GM12878 (cell line): ENCODE data around the gene TBPL2. TPM values are rescaled to one million over a fixed set of nuclear protein-coding genes. Genes with fewer than 3 reads are reported as not detected.

Experiments used
- BCL3 ChIP-seq: IDR thresholded peaks from 2 replicates; pipeline ENCODE4 v1.6.1; 2011; ENCODE audit warnings: borderline replicate concordance, low read depth, mild to moderate bottlenecking, moderate library complexity, low read length; ENCODE audit not compliant: insufficient read depth, poor library complexity, severe bottlenecking
- BHLHE40 ChIP-seq, 2 experiments: fragments of 450-650 bp in 1 of 2; IDR thresholded peaks; 2 replicates each; pipeline ENCODE4 v1.6.1; 2011 to 2017; ENCODE audit warnings: low read depth in 2 of 2, borderline replicate concordance in 1 of 2, improper control_type of control experiment in 1 of 2, low read length in 1 of 2, mild to moderate bottlenecking in 1 of 2
- CBFB ChIP-seq: IDR thresholded peaks from 2 replicates; pipeline ENCODE4 v1.6.1; 2016; ENCODE audit warnings: antibody characterized with exemption, low read depth
- CBX5 ChIP-seq: sonication (generic); IDR thresholded peaks from 2 replicates; pipeline ENCODE4 v1.6.1; 2016; ENCODE audit warnings: low read depth, moderate library complexity, mild to moderate bottlenecking, inconsistent platforms
- CREB1 ChIP-seq: IDR thresholded peaks from 2 replicates; pipeline ENCODE4 v1.6.1; 2012; ENCODE audit warnings: low read depth, mild to moderate bottlenecking, inconsistent platforms
- EP300 ChIP-seq, 2 experiments: fragments of 150-350 bp in 1 of 2; IDR thresholded peaks; 2 replicates each; pipeline ENCODE4 v1.6.1; 2011 to 2012; ENCODE audit warnings: low read depth in 2 of 2, low read length in 2 of 2, borderline replicate concordance in 1 of 2, improper control_type of control experiment in 1 of 2, inconsistent platforms in 1 of 2; ENCODE audit not compliant: control insufficient read depth in 1 of 2
- FOXK2 ChIP-seq: fragments of 450-650 bp; IDR thresholded peaks from 2 replicates; pipeline ENCODE4 v1.6.1; 2017; ENCODE audit warnings: mild to moderate bottlenecking, moderate library complexity
- POLR2AphosphoS5 ChIP-seq: IDR thresholded peaks from 2 replicates; pipeline ENCODE4 v1.6.1; 2011; ENCODE audit warnings: mild to moderate bottlenecking, low read length, inconsistent platforms
- POU2F2 ChIP-seq: IDR thresholded peaks from 3 replicates; pipeline ENCODE4 v1.6.1; 2011; ENCODE audit warnings: low read depth, mild to moderate bottlenecking, low read length, borderline replicate concordance
- RCOR1 ChIP-seq: conservative IDR thresholded peaks from 2 replicates; pipeline ENCODE4 v1.6.1; 2012; ENCODE audit warnings: low read depth, low read length, improper control_type of control experiment
- SMAD5 ChIP-seq: IDR thresholded peaks from 2 replicates; pipeline ENCODE4 v1.6.1; 2016; ENCODE audit warnings: antibody characterized with exemption, low read depth
- SPI1 ChIP-seq: IDR thresholded peaks from 2 replicates; pipeline ENCODE4 v1.6.1; 2011; ENCODE audit warnings: low read depth, mild to moderate bottlenecking, low read length, moderate library complexity, borderline replicate concordance; ENCODE audit not compliant: insufficient read depth
- TAF1 ChIP-seq: IDR thresholded peaks from 2 replicates; pipeline ENCODE4 v1.6.1; 2011; ENCODE audit warnings: mild to moderate bottlenecking, low read depth, low read length, borderline replicate concordance
- TCF7 ChIP-seq: IDR thresholded peaks from 2 replicates; pipeline ENCODE4 v1.6.1; 2014; ENCODE audit warnings: antibody characterized with exemption, borderline replicate concordance
- USF1 ChIP-seq: IDR thresholded peaks from 2 replicates; pipeline ENCODE4 v1.6.1; 2011; ENCODE audit warnings: borderline replicate concordance, low read depth, mild to moderate bottlenecking, moderate library complexity, mixed read lengths, low read length; ENCODE audit not compliant: insufficient read depth; ENCODE audit errors: extremely low read length
- ZBTB40 ChIP-seq: fragments of 450-650 bp; IDR thresholded peaks from 2 replicates; pipeline ENCODE4 v1.6.1; 2016; ENCODE audit warnings: mild to moderate bottlenecking, moderate library complexity, borderline replicate concordance
- polyA plus RNA-seq, 11 experiments: library from polyadenylated mRNA; depleted of rRNA in 4 of 11; unstranded in 6 of 11; stranded (reverse) in 5 of 11; fragments of >200 nt; fragmentation: Nextera tagmentation in 4 of 11; fragmentation: Illumina TruSeq in 1 of 11; extraction: Ambion mirVana in 4 of 11; extraction: Trizol in 1 of 11; gene quantifications; 1 replicate in 1 of 11; 2 replicates in 10 of 11; pipeline versions ENCODE4 v1.2.1 to v1.2.3, GENCODE V29; 2011 to 2016; ENCODE audit warnings: inconsistent platforms in 2 of 11, missing spikeins in 2 of 11, low read depth in 1 of 11
- total RNA-seq, 4 experiments: library from RNA; depleted of rRNA in 3 of 4; stranded (reverse); fragments of >200 nt in 3 of 4; fragmentation: Illumina TruSeq in 1 of 4; extraction: Trizol in 1 of 4; gene quantifications; 2 replicates each; pipeline versions ENCODE4 v1.2.1 to v1.2.3, GENCODE V29; 2013 to 2021
- TF ChIP-seq, protein P1 (sequence below): IDR thresholded peaks from 2 replicates; pipeline ENCODE4 v1.6.1; 2012; ENCODE audit warnings: low read depth, low read length, improper control_type of control experiment

The TBPL2 gene
- total and polyA plus RNA-seq, 10 of the 15 experiments (the other 5 are each of a cell fraction or from before 2014, with no cell fraction given), result 0.41 TPM; not detected in 9

DNA sequence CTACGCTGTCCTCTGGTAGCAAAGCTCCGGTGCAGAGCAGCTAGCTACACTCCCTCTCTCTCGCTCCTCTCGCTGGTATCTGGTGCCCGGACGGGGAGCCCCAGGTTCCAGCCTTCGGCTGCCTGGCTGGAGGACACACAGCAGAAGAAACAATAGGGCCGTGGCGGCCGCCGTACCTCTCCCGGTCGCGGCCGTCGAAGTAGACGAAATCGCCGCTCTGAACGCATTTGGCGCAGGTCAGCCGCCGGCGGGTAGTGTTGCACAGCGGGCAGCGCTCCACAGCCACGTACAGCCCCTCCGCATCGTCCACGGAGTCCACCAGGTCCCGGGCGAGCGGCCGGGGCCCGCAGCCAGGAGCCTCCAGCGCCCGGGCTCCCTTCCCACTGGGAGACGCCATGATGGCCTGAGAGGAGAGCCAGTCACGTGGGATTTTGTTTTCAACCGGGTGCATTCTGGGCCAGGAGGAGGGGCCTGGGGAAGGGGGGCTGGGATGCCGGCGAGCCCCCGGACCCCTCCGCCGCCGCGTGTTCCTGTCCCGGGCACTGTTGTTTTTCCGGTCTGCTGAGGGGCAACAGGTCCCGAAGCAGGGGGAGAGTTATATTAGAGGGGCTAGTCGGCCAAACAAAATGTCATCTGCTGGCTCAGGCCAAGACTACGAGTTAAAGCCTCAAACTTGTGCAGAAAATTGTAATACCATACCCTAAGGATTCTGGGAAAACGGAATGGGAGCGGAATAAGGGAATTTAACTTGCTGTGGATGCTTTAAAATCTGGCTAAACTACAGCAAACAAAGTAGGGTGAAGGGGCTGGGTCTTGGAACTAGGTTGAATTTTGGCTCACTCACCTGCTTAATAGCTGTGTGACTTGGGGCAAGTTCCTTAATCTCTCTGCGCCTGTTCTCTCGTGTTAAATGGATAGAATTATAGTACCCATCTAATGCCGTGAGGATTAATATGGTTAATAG is 28.7 kb downstream of the TBPL2 start, which contains the start of gene ATG14 (continued):
- TF ChIP-seq BCL3 (no peak), CREB1 (0 out of 2 replicates have a peak, but pooled peaks have one; percentile 59), CBX5 (0 out of 2 replicates have a peak, but pooled peaks have one; percentile 27), TAF1 (peak; percentile 47; the same call in 1 of the 2 replicates), SMAD5 (no peak), TCF7 (peak; percentile 57; the same call in 1 of the 2 replicates), POLR2AphosphoS5 (peak; percentile 73), SPI1 (no peak), USF1 (peak; percentile 93), BHLHE40 (IDR thresholded peaks at IDR 0.05; ENCODE audit: borderline replicate concordance in 1 of 2, low read depth in 2 of 2, low read length in 1 of 2) (peak; percentile 40 to 42; a peak in 1 of 4 replicates), POU2F2 (peak; percentile 68; the same call in 2 of the 3 replicates), EP300 (IDR thresholded peaks at IDR 0.05; ENCODE audit: borderline replicate concordance in 1 of 2, control insufficient read depth in 1 of 2, low read depth in 2 of 2, low read length in 2 of 2) (peak in 1 of 2 experiments; percentile 11; a peak in 1 of 4 replicates), FOXK2 (peak; percentile 83), ZBTB40 (0 out of 2 replicates have a peak, but pooled peaks have one; percentile 51), CBFB (peak; percentile 49; the same call in 1 of the 2 replicates), RCOR1 (no peak)
- TF ChIP-seq, protein P1, sequence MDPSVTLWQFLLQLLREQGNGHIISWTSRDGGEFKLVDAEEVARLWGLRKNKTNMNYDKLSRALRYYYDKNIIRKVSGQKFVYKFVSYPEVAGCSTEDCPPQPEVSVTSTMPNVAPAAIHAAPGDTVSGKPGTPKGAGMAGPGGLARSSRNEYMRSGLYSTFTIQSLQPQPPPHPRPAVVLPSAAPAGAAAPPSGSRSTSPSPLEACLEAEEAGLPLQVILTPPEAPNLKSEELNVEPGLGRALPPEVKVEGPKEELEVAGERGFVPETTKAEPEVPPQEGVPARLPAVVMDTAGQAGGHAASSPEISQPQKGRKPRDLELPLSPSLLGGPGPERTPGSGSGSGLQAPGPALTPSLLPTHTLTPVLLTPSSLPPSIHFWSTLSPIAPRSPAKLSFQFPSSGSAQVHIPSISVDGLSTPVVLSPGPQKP, result no peak
